ENCODE measurements around the gene ZNF804B. TPM values are rescaled to one million over a fixed set of nuclear protein-coding genes. Genes with fewer than 3 reads are reported as not detected.

The ZNF804B gene
- total and polyA plus RNA-seq, 7 donors, result 0.01 to 0.41 (median 0.32) TPM; not detected in 3

- no peaks in the 10 kb centered on the region for H3K27me3 ChIP-seq
- H3K9me3 ChIP-seq, result no peaks in the 10 kb centered on the region
- intact Hi-C loops (cut with DNase I), result no loop called here
- H3K27ac ChIP-seq, result no peak overlapping the region
- no peaks in the 10 kb centered on the region for H3K36me3 ChIP-seq
- WGBS, 2 donors, result 52 to 75% methylated on average over 3 of the region's 3 CpGs
- H3K4me1 ChIP-seq, result no peaks in the 10 kb centered on the region
- no peak for DNase-seq
- TF ChIP-seq POLR2AphosphoS5 (IDR thresholded peaks at IDR 0.05) (no peak), POLR2A (IDR thresholded peaks at IDR 0.05) (no peak), EP300 (IDR thresholded peaks at IDR 0.05) (no peak), CTCF (IDR thresholded peaks at IDR 0.05) (no peak)
- no peak overlapping the region for H3K4me3 ChIP-seq
Measured at GRCh38 chr7:88888684-88889083, 129.2 kb downstream of the ZNF804B start.

DNA sequence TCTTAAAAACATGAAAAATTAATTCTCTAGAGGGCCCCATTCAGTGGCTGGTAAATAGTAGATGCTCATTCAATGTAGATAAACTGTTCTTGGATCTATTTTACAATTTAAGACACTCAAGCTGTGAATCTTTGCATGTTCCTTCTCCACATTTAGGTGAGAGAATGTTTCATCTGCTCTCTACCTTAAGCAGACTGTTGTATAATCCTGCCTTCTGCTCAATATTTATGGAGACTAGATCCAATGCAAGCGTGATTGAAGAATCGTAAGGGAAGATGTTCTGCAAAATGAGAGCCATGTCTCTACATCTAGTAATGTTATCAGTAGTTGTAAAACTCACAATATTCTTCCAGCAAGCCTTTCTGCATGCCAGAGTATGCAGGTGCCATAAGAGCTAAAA, 151.0 kb downstream of the ZNF804B start:
- H3K4me1 ChIP-seq, result no peaks in the 10 kb centered on the region
- intact Hi-C loops (cut with DNase I), result no loop called here
- H3K36me3 ChIP-seq, result no peaks in the 10 kb centered on the region
- no peak overlapping the region for H3K27ac ChIP-seq
- TF ChIP-seq POLR2AphosphoS5 (IDR thresholded peaks at IDR 0.05) (no peak), POLR2A (IDR thresholded peaks at IDR 0.05) (no peak), CTCF (IDR thresholded peaks at IDR 0.05) (no peak), EP300 (IDR thresholded peaks at IDR 0.05) (no peak)
- WGBS, 2 donors, result 90 to 91% methylated on average over 2 of the region's 2 CpGs
- DNase-seq, result no peak
- no peak overlapping the region for H3K4me3 ChIP-seq
- H3K9me3 ChIP-seq, result no peaks in the 10 kb centered on the region
- H3K27me3 ChIP-seq, result no peaks in the 10 kb centered on the region

DNA sequence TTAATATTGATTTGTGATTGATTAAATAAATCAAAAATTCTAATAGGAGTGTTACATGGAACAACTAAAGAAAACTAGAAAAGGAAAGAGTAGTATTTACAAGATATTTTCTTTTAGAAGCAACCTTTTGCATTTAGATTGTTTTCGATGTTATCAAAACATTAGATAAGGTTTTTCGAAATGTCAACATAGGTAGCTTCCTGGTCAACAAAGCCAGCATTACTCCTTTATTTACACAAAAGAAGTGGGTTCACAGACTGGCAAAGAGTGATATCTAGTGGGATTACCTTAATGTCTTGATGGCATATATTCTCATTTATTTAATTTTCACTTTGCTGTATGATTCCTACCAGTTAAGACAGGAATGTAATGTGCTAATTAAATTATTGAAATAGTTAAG, 153.4 kb downstream of the ZNF804B start:
- Histone ChIP-seq H3K27me3 (no peaks in the 10 kb centered on the region), H3K4me1 (no peaks in the 10 kb centered on the region), H3K36me3 (no peaks in the 10 kb centered on the region), H3K4me3 (no peak overlapping the region), H3K9me3 (no peaks in the 10 kb centered on the region), H3K27ac (no peak overlapping the region)
- intact Hi-C loops (cut with DNase I), result no loop called here
- WGBS, 2 donors, result 20 to 78% methylated on average over 2 of the region's 2 CpGs
- TF ChIP-seq EP300 (IDR thresholded peaks at IDR 0.05) (no peak), POLR2AphosphoS5 (IDR thresholded peaks at IDR 0.05) (no peak), CTCF (IDR thresholded peaks at IDR 0.05) (no peak), POLR2A (IDR thresholded peaks at IDR 0.05) (no peak)
- no peak for DNase-seq

DNA sequence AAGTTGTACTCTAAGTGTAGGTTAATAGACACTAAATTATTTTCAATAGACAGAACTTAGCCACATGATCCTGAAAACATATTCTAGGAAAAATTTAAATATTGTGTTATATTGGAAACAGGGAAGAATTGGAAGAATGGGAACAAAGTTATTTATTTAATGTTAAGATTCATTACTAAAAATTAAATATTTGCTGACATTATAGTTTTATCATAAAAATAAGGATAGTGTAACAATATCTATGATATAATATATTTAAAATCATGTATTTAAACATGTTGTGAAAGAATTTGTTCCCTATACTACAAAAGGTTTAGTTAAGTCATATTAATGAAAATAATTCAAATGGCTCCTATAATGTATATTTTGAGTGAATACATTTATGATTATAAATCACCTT, 156.1 kb downstream of the ZNF804B start:
- no peak overlapping the region for H3K27ac ChIP-seq
- no peak for DNase-seq
- no peaks in the 10 kb centered on the region for H3K9me3 ChIP-seq
- no peak overlapping the region for H3K4me3 ChIP-seq
- H3K4me1 ChIP-seq, result no peaks in the 10 kb centered on the region
- H3K36me3 ChIP-seq, result no peaks in the 10 kb centered on the region
- intact Hi-C loops (cut with DNase I), result no loop called here
- H3K27me3 ChIP-seq, result no peaks in the 10 kb centered on the region
- TF ChIP-seq EP300 (IDR thresholded peaks at IDR 0.05) (no peak), POLR2AphosphoS5 (IDR thresholded peaks at IDR 0.05) (no peak), POLR2A (IDR thresholded peaks at IDR 0.05) (no peak), CTCF (IDR thresholded peaks at IDR 0.05) (no peak)

DNA sequence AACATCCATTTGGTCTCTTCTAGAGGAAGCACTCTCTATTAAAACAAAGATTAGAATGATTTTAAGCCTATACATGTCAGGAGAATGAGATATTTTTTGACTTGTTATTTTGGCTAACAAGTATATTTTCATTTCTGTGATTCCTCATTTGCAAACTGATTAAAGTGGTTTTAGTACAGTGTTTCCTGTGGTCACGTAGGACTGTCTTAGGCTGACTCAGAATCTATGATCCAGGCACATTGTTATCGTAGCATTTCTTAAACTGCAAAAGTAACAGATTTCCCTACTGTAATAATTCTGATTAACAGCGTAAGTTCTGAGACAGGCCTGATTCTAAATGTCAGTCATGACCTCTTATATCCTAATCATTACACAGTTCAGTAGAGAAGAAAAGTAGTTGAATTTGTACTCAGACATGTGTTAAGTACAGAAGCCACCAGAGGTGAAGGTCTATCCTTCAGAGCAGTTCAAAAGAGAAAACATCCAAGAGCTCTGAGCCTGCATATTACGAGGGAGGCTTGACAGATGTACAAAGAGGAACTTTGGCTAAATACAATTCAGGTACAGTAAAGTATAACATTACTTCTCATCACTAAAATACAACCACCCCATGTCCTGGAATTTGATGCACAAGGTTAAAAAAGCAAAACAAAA, 160.1 kb downstream of the ZNF804B start:
- H3K9me3 ChIP-seq, result no peaks in the 10 kb centered on the region
- DNase-seq, result no peak
- H3K36me3 ChIP-seq, result no peaks in the 10 kb centered on the region
- no peak overlapping the region for H3K27ac ChIP-seq
- H3K27me3 ChIP-seq, result no peaks in the 10 kb centered on the region
- WGBS, 2 donors, result 64 to 72% methylated on average over 4 of the region's 4 CpGs
- H3K4me1 ChIP-seq, result no peaks in the 10 kb centered on the region
- no peak overlapping the region for H3K4me3 ChIP-seq
- TF ChIP-seq CTCF (IDR thresholded peaks at IDR 0.05) (no peak), POLR2A (IDR thresholded peaks at IDR 0.05) (no peak), POLR2AphosphoS5 (IDR thresholded peaks at IDR 0.05) (no peak)
- intact Hi-C loops (cut with DNase I), result no loop called here

All from sigmoid colon (tissue), 7 donors.